Right ventricle myocardium superior (tissue), 1 donor: ENCODE data around the gene HSPB6. TPM values are rescaled to one million over a fixed set of nuclear protein-coding genes. Genes with fewer than 3 reads are reported as not detected.

Experiments used
- ATAC-seq: fragments of 200-7000 bp; cut with Tn5 transposase; one replicate; pipeline ENCODE4 v1.9.1; 2020; ENCODE audit warnings: mild to moderate bottlenecking; ENCODE audit not compliant: poor library complexity
- DNase-seq: peaks from one replicate; pipeline ENCODE4 v3.0.0-alpha.2; 2020
- intact Hi-C: fragments of 100-400 bp; cut with DNase I; formaldehyde crosslinking; loops from one replicate; pipeline ENCODE4 v1.11.2; 2022
- total RNA-seq: library from RNA; stranded (reverse); fragmentation: NEBNext Ultra II Directional; extraction: Animal tissue kit (Norgen Biotek cat#: 25700); gene quantifications from one replicate; pipeline ENCODE4 v1.2.1, GENCODE V29; 2021
- donor health status: DM: no; HTN: yes; CAD: no; lungs with severe emphysema.

HSPB6 gene
- total RNA-seq, 1 donor from 2014 or later: 570 TPM

GRCh38 chr19:35787227-35787799, 30.5 kb upstream of the HSPB6 start:
- DNase-seq (peak; percentile 18), ATAC-seq (no peak)
- intact Hi-C loops: no loop called here

DNA sequence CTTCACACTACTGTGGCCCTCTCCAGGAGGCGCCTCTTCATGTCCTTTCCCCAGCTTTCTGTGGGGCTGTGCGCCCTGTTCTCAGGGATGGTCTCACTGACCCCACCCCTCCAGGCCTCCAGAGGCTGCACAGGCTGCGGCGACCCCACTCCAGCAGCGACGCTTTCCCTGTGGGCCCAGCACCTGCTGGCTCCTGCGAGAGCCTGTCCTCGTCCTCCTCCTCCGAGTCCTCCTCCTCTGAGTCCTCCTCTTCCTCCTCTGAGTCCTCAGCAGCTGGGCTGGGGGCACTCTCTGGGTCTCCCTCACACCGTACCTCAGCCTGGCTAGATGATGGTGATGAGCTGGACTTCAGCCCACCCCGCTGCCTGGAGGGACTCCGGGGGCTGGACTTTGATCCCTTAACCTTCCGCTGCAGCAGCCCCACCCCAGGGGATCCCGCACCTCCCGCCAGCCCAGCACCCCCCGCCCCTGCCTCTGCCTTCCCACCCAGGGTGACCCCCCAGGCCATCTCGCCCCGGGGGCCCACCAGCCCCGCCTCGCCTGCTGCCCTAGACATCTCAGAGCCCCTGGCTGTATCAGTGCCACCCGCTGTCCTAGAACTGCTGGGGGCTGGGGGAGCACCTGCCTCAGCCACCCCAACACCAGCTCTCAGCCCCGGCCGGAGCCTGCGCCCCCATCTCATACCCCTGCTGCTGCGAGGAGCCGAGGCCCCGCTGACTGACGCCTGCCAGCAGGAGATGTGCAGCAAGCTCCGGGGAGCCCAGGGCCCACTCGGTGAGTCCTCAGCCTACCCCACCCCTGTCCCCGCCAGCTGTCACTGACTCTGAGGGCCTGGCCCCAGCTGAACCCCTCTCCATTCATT, 29.7 kb upstream of the HSPB6 start:
- no peak for ATAC-seq
- peak; percentile 30 for DNase-seq
- intact Hi-C loops: no loop called here

DNA sequence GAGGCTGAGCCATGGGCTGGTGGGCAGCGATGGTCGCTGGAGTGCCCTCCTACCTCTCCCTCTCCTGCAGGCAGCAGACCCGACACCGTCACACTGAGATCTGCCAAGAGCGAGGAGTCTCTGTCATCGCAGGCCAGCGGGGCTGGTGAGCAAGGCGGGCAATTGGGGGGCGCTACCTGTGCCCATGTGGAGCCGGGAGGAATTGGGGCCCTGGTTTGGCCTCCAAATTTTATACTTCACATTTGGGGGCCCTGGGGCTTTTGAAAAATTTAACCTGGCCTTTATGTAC, 28.5 kb upstream of the HSPB6 start:
- intact Hi-C loops: no loop called here
- DNase-seq (peak; percentile 23), ATAC-seq (no peak)

GRCh38 chr19:35784503-35785338, 27.9 kb upstream of the HSPB6 start:
- intact Hi-C loops: no loop called here
- ATAC-seq (no peak), DNase-seq (peak; percentile 36)

- peak; percentile 24 for DNase-seq
- intact Hi-C loops: no loop called here
- ATAC-seq: no peak
Observed at GRCh38 chr19:35783469-35784434, 26.9 kb upstream of the HSPB6 start.

- intact Hi-C loops: no loop called here
- DNase-seq (peak; percentile 20), ATAC-seq (no peak)
Observed at GRCh38 chr19:35782589-35782988, 25.8 kb upstream of the HSPB6 start.

DNA sequence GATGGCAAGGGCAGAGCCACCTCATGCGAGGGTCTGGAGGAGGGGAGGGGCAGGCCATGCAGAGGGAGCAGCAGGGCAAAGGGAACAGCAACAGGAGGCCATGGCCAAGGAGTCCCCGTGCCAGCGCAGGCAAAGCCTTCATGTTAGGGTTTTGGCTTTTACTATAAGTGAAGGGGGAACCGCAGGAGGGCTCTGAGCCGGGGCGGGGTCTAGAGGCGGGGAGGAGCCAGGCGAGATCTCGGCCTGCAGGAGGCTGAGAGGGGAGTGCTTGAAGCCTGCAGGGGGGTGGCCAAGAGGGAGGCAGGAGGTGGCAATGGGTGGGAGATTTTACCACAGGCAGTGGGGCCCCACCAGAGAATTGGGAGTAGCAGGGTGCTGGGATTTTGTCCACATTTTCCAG, 24.8 kb upstream of the HSPB6 start:
- intact Hi-C loops: no loop called here
- DNase-seq (peak; percentile 16), ATAC-seq (no peak)

GRCh38 chr19:35780717-35781116, 23.9 kb upstream of the HSPB6 start:
- no peak for ATAC-seq
- intact Hi-C loops: no loop called here
- no peak for DNase-seq

GRCh38 chr19:35780058-35780457, 23.2 kb upstream of the HSPB6 start:
- ATAC-seq (no peak), DNase-seq (peak; percentile 32)
- intact Hi-C loops: no loop called here

GRCh38 chr19:35779033-35779432, 22.2 kb upstream of the HSPB6 start:
- DNase-seq (no peak), ATAC-seq (no peak)
- intact Hi-C loops: no loop called here

DNA sequence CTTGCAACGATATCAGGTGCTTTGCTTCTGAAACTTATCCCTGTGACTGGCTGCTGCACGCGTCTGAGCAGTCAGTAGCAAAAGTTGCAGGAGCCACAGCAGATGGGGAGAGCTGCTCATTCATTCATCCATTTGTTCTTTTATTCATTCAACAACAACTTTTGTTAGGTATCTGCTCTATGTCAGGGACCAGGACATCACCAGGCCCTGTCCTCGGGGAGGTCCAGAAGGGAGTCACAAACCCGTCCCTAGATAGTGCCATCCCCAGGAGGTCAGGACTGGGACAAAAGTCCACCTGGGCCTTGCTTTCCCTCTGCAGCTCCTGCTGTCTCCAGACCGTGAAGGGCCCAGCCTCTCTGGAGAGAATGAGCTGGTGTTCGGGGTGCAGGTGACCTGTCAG, 21.1 kb upstream of the HSPB6 start:
- intact Hi-C loops: no loop called here
- ATAC-seq: no peak
- DNase-seq: peak; percentile 6

DNA sequence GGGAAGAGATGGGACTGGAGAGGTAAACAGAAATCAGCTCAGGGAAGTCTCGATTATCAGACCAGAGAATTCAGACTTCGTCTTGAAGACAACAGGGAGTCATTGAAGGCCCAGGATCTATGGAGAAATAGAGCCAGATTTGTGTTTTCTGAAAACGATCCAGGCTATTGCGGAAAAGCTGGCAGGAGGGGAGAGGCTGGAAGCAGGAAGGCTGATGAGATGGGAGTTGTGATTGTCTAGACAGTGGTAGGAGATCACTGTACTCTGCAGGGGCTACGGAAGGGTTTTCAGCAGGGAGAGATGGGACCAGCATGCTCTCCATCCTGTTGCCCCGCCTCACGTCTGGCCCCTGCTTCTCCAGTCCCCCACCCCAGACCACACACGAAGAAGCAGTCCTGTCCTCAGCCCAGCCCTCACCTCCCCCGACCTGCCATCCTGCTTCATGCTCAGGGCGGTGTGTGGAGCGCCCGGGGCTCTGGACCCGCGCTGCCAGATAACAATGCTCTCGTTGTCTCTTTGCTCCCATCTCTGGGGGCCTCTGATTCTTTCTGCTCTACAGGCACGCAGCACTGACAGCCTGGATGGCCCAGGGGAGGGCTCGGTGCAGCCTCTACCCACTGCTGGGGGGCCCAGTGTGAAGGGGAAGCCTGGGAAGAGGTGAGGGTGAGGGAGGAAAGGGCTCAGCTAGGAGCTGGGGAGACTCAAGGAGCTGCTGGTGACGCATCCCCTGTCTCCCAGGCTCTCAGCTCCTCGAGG, 20.4 kb upstream of the HSPB6 start:
- intact Hi-C loops: no loop called here
- ATAC-seq (no peak), DNase-seq (peak; percentile 30)

DNA sequence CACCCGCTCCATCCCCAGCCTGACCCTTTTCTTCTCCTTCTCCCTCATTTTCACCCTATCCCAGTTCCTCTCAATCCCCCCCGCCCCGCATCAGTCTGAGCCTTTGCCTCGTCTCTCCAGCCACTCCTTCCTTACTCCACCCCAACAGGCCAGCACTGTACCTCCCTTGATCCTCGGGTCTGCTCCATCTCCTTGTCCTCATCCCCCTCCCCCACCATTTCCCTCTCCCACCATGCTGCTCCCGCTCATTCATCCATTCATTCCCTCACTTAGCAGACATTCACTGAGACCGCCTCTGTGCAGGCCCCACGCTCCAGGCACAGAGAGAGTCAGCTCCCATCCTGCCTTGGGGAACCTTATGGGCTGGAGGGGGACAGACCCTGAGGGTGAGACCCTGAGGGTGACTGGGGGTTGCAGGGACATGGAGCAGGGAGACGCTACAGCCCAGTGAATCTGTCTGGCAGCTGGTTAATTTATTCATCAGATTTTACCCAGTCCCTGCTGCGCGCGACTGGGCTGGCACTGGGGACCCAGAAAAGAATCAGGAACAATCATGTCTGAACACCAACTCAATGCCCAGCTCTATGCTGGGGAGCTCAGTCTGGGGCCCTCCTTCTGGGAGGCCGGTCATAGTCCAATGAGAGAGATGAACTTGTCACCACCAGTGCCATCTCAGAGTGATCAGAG, 19.4 kb upstream of the HSPB6 start:
- intact Hi-C loops: no loop called here
- ATAC-seq (no peak), DNase-seq (no peak)

DNA sequence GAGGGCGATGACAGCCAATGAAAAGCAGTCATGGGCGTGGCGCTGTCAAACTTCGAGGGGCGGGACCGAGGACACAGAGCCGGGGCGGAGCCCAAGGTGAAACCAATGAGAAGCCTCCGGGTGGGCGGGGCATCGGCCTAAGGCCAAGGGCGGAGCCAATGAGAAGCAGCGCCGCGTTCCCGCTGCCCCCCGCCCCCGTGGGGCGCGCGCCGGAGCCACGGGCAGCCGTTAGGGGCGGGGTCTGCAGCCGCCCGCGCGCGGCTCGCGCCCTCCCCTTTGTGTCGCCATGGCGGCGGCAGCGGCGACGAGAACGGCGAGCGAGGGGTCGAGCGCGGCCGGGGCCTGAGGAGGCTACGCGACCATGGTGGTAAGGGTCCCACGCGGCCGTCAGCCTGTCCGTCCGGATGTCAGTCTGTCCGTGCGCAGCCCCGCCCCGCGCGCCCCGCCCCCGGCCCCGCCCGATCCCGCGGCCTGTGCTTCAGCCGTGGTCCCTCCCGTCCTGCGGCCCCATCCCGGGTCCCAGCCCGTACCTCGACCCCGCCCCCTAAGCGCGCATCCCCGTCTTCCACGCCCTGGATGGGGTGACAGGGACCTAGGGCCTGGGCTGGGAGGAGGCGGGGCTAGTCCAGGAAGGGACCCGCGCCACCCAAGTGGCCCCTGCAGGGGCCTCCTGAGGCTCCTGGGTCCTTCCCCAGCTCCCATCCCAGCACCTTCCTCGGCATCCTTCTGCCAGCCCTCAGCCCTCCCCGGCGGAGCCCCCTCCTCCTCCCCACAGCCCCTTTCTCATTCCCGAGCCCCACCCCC, 18.7 kb upstream of the HSPB6 start, which contains the start of gene ARHGAP33:
Gene ARHGAP33 (plus strand): TSS at position 267 of the 804 bp plus-strand sequence. CDS start 95 bp downstream, at position 362.
- ATAC-seq: peak; percentile 99
- intact Hi-C loops: no loop called here

GRCh38 chr19:35775046-35775297, 18.1 kb upstream of the HSPB6 start:
- intact Hi-C loops: no loop called here
- DNase-seq (no peak), ATAC-seq (peak; percentile 3)

More for the DNA sequence above, 18.7 kb upstream of the HSPB6 start, which contains the start of gene ARHGAP33:
- DNase-seq: peak; percentile 100

DNA sequence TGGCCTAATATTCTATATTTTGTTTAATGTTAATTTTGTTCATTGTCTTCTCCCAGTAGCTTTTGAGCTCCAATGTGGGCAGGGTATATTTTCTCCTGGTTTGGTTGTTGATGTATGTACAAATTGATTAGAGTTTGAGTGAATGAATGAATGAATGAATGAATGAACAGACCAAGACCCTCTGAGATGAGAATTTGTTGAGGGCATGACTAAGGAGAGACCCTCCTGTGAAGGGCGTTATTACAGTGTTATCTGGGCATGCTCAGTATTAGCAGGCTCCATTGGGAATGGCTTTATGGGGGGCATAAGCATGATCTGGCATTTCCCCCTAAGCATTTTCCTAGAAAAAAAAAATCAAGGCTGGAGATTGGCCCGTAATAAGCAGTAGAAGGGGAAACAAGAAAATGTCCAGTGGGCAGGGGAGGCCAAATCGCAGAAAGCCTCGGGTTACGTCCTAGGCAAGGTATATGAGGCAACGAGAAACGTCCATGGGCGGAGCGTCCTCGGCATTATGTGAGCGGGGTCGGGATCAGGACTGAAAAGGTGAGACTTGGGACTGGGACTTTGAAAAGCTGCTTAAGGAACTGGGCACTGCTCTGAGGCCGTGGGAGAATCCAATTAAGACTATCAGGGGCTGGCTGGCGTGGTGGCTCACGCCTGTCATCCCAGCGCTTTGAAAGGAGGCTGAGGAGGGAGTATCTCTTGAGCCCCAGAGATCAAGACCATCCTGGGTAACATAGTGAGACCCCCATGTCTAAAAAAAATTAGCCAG, 17.6 kb upstream of the HSPB6 start:
- DNase-seq (no peak), ATAC-seq (no peak)
- intact Hi-C loops: no loop called here
